Stimulated activated CD8-positive, alpha-beta memory T cell treated with anti-CD3 and anti-CD28 coated beads, Interleukin-15, amount 100 ng/mL, for 48 hours (primary cell): ENCODE measurements around the gene ZNF740.
"Not testable (repeated sequence)": the region's sequence is repeated elsewhere in the genome, so short reads cannot be mapped to it uniquely, and the experiment has no call there.

Experiments
- DNase-seq, 2 donors: peaks; one replicate each; pipeline ENCODE4 v3.0.0-alpha.2; 2020; ENCODE audit warnings: low read depth in 2 of 2

Gene ZNF740

DNA sequence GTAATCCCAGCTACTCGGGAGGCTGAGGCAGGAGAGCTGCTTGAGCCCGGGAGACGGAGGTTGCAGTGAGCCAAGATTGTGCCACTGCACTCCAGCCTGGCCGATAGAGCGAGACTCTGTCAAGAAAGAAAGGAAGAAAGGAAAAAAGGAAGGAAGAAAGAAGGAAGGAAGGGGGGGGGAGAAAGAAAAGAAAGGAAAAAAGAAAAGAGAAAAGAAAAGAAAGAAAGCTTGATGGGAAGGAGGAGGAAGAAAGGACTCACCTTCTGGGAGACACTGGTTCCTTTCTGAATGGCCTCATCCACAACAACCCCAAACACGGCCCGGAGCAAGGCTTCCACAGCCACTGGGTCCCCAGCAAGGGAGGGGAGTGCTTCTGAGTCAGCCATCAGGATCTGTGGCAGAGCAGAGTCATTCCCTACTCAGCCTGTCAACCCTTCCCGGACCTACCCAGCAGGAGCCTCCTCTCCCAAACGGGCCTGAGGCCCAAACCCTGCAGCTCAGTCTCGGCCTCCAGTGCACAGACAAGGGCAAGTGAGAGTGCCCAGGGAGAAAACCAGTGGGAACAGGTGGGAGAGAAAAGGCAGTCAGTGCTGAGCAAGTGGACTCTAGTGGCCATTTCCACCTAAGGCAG, 7.3 kb upstream of the ZNF740 start:
- DNase-seq, result no peak

DNA sequence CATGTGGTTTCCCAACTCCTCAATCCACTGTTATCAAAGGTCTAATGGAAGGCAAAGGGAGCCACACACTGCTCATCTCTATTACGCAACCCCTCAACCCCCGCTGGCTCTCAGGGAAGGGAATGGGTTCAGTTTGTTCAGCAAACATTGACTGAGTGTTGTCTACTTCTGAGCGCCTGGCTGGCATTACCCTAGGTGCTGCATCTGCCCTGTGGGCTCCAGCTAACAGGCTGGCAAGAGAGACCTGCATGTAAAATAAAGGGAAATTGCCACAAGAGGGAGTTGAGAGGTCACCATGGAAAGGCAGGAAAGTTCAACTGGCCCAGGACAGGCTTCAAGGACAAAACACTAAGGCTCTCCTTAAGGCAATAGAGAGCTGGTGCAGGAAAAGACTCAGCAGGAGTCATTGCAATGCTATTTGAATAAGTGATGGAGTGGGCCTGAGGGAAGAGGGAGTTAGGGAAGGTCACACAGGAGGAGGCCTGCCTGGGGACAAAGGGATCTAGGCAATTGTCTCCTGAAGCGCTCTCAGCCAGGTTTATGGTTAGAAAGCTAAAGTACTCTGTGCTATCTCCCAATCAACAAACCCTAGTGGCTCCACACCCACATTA, 5.5 kb upstream of the ZNF740 start:
- no peak for DNase-seq

DNA sequence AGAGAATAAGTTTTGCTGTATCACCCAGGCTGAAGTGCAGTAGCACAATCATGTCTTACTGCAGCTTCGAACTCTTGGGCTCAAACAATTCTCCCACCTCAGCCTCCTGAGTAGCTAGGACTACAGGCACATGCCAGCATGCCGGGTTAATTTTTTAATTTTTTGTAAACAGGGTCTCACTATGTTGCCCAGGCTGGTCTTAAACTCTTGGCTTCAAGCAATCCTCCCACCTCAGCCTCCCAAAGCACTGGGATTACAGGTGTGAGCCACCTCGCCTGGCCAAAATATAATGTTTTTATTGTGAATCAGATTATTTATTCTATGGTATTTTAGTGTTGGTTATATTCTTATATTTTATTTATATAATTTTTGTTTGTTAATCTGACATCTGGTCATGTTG, 3.8 kb upstream of the ZNF740 start:
- DNase-seq, result no peak

DNA sequence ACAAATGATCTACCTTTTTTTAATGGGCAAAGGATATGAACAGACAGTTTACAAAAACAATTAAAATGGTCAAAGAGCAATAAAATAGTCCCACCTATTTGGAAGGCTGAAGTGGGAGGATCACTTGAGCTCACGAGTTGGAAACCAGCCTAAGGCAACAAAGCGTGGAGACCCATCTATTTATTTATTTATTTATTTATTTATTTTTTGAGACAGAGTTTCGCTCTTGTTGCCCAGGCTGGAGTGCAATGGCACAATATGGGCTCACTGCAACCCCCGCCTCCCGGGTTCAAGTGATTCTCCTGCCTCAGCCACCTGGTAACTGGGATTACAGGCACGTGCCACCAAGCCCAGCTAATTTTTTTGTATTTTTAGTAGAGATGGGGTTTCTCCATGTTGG, 3.1 kb upstream of the ZNF740 start:
- DNase-seq, result not testable (repeated sequence)

DNA sequence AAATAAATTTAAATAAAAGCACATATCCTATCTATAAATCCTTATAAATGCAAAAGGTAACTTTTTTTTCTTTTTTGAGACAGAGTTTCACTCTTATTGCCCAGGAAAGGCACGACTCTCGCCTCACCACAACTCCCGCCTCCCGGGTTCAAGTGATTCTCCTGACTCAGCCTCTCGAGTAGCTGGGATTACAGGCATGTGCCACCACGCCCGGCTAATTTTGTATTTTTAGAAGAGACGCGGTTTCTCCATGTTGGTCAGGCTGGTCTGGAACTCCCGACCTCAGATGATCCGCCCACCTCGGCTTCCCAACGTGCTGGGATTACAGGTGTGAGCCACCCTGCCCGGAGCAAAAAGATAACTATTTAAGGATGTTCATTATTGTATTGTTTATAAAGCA, 1.7 kb upstream of the ZNF740 start:
- not testable (repeated sequence) for DNase-seq

DNA sequence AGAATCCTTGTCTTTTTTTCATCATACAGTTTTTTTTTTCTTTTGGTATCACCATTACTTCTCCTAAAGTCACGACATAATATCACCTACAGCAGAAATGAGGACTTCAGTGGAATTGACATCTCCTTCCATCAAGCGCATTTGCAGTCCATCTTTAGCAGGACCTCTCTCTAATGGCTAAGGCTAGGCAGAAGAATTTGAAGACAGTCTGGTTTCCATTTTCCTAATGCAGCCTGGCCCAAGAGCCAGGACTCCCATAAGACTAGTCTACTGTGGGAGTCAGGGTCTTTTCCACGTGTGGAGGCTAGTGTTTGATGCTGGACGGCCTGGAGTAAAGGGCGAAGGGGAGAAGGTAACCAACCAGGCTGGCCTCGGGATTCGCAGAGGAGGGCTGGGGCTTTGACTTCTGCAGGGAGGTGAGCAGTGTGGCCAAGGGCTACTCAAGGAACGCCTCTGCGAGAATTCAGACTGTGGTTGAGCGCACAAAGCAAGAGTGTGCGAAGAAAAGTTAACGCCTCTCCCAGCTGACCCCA, 769 bp upstream of the ZNF740 start:
- no peak for DNase-seq

DNA sequence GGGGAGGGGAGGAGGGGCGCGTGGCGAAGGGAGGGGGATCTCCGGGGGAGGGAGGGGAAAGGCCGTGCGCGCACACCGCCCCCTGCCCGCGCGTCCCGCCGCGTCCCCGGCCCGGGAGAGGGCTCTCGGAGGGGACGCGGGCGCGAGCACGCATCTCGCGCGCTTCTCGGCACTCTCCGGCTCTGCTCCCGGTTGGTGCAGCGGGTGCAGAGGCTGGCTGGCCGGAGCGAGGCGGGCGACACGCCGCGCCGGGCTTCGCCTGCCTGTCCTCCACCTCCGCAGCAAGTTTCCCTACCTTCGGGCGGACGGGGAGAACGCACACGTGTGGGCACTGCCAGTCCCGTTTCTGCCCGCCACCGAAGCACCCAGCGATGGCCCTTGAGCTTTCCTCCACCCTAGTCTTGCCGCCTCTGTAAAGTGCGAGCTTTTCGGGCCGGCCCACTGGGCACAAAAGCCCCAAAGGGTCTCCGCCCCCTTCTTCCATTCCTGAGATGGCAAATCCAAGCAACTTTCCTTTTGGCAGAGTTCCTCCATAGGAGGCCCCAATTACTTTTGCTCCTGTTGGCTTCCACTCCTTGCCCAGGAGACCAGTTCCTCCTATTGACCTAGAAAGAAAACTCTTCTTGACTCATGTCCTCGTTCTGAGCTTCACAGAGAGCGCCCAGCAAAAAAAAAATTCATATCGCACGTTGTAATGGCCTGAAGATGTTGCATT, 566 bp downstream of the ZNF740 start:
- peak; percentile 67 to 72 for DNase-seq

DNA sequence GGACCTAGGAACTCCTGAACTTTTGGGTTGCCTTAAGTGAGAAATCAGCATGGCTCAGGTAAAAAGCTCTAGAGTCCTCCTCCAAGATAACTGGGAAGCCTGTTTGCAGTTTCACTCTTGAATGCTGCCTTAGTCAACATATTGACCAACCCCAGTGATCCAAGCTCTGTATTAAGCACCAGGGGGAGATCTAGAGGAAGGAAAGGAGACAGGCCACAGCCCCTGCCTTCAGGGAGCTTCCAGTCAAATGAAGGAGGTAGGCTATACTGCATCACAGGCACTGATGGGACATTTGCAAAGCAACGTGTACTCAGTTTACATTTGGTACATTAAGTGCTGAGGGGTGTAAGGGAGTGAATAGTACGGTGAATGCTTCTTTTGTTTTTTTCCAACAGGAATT, 1.4 kb downstream of the ZNF740 start:
- DNase-seq, result no peak

DNA sequence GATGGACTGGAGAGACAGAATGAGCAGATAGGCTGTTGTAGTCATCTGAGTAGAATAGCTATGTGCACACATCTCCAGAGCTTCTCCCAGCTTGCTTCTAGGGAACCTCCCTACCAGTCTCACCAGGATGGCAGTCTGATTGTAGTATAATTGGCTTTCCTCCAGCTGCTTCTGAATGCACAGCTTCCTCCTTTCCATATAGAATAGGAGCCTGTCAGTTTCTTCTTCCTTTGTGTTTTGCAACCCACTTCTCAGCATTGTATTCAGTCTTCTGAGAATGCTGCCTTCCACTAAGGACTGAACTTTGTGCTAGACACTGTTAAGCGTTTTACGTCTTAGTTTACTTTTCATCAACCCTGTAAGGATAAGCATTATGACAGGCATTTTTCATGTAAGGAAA, 2.4 kb downstream of the ZNF740 start:
- no peak for DNase-seq

DNA sequence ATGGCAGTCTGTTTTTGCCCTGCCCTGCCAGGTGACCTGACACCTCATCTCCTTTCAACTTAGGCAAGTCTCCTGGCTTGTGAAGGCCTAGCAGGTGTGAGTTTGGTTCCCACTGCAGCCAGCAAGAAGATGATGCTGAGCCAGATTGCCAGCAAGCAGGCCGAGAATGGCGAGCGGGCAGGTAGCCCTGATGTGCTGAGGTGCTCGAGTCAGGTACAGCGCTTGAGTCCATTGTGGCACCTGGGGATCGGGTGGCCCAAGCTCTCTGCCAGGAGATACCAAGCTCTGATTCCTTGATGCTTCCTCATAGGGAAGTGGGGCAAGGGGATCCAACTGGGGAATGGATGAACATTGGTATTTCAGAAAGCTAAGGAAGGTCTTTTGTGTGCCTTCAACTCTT, 4.3 kb downstream of the ZNF740 start:
- no peak for DNase-seq

DNA sequence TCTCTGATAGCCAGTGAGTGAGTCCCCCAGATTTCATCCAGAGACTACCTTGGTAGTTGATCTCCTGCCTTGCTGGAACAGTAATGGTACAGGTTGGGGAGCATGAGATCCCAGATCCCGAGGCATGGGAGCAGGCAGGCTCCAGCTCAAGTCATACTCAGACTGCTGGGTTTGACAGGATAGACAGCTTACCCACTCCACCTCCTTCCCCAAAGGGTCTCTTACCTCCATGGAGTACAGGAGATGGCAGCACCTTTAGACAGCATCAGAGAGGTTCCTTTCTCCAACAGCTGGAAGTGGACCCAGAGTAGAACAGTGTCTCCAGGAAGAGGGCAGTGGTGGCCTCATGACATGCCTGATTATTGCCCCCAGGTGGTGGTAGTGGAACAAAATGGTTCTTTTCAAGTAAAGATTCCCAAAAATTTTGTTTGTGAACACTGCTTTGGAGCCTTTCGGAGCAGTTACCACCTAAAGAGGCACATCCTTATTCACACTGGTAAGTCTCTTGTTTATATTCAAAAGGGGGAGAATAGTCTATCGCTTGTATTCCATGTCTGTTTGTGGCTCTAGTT, 5.1 kb downstream of the ZNF740 start:
- DNase-seq, result no peak

DNA sequence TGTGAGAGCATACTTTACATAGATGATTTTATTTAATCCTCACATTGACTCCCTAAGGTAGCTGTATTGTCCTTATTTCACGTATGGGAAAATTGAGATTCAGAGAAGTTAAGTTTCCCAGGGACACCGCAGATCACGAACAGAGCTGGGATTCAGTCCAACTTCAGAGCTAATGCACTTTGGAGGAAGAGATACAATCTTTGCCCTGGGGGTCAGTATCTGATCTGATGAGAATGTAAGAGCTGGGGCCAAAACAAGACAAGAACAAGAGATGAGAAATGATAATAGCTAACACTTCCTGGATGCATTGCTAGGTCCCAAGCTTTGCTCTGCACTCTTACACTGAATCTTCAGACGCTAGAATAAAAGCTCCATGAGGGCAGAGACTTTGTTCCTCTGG, 6.2 kb downstream of the ZNF740 start:
- no peak for DNase-seq

DNA sequence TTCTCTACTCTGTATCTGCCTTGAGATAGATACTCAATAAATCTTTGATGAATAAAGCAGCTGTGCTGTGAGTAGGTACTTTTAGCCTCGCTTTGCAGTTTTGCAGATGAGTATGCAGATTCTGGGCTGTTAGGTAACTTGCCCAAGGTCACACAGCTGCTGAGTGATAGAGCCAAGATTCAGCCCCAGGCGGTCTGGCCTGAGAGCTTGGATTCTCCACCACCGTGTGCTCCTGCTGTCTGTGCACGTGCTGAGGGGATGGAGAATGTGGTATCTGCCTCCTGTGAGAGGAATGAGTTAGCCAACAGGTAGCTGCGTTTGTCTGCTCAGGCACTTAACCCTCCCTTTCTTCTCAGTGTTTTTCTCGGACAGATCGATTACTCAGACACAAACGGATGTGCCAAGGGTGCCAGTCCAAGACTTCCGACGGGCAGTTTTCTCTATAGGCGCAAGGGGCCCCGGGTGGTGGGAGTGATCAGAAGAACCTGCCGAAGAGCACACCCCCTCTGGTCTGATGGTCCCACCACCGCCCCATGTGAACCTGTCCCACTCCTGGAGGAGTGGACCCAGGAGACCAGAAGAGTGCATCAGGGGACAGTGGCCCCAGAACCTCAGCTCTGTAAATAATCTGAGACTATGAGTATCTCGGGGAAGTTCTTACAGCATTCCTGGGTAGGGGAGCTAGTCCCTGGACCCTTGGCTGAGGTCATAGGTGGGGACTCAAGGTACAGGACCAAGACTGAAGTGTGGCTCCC, 6.8 kb downstream of the ZNF740 start:
- no peak for DNase-seq

DNA sequence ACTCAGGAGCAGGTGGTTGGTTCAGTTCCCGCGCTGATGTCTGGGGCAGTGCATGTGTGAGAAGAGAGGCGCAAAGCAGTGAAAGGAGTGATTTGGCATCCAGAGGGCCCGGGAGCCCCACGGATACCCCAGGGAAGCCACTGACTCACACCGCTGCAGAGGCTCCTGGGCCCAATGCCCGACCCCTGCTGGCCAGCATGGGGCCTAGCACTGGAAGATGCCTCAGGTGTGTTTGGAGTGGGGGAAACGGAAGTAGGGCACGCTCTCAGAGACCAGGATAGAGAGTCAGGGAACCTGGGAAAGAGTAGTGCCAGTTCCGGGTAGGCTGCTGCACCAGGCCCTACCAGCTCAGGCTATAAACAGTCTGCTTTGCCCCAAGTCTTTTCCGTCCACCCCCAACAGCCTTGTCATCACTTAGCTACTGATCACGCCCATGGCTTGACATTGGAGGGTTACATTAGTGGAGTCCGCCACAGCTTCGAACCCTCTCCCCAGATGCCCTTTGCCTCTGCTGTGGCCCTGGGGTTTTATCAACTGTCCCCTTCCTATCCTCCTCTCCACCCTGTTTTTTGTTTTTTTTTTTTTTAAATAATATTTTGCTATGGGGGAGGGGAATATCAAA, 9.7 kb downstream of the ZNF740 start:
- DNase-seq, result peak in 1 of 2 donors; percentile 28

DNA sequence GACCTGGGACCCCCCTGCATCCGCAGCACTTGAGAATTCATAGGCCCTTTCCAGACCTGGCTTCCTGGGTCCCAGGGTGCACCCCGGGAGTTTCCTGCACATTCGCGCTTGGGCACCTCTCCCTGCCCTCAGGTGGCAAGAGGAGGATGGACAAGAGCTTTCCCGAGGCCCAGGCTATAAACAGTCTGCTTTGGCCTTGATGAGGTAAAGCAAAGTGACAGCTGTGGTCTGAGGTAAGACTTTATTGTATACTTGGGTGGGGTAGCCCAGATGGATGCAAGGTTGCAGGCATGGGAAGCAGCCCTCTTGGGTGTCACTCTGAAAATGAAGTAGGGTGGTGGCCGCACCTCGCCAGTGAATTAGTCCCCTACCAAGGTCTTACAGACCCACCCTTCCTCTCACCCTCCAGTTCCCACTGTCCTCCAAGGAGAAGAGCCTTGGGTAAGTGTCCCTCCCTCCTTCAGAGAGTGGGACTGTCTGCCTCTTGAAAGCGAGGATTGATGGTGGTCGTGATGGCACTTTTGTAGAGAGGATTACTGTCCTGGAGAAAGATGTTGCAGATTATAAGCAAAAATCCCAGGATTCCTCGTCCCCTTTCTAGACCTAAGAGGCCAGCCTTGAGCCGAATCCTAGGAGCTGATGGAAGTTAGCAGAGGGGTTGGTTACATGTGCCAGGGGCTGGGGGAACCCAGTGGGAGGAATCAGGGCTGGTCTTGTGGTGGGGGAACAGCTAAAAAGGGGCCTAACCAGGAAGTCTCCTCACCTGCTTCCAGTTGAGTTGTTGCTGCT, 10.8 kb downstream of the ZNF740 start:
- DNase-seq, result no peak

DNA sequence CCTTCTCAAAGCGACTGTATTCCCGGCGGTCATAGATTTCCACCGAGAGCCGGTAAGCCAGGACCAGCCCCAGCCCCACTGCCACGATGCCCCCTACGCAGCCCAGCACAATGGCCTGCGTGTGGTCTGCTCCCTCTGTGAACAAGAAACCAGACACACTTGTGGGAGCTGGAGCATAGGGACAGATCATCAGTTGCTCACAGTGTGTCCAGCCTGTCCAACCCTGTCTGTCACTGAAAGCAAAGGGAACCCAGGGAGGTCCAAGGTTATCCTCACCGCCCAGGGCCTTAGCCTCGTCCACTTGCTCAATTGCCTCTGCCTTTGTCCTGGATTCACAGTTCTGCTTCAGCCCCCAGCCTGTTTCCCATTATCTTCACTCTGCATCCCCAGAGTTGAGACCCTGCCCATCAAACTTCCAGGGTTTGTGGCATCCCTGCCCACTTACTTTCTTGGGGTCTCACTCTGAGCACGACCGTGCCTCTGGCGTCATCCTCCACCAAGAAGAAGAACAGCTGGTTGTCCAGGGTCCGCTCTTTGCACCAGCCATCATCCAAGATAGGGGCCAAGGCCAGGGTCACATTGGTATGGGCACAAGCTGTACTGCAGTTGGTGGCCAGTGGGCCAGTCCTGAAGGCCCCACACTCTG, 11.5 kb downstream of the ZNF740 start:
- DNase-seq, result no peak

DNA sequence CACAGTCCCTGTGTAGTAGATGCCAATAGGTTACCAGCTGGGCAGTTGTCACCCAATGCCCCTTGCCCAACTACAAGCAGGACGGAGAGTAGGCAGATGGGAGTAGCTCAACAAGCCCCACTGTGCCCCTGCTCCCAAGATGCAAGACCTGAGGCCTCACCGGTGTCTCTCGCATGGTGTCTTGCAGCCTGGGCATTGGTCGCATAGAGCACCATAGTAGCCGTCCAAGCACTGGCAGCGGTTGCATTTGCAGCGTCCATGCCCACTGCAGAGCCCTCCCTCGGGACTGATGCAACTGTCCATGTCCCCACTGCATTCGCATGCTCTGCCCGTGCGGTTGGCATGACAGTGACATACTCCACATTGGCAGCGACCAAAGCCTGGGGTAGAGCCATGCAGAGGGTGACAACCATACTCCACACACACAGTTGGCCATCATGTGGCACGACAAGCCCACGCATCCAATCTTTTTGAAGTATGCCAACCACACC, 12.1 kb downstream of the ZNF740 start:
- DNase-seq, result no peak

DNA sequence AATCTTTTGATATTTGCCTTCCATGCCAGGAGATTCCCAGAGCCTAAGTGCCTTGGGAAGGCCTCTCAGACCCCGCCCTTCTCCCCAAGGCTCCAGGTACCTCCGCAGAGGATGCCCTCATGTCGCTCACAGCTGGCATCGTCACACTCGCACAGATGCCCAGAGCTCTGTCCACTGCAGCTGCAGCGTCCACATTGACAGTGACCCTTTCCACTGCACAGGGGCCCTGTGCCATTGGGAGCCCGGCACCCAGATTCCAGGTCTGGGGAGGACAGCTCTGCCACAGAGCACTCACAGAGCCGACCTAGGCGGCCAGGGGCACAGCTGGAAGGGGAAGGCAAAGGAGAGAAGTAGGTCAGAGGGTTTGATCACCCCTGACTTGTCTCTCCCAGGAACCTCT, 12.5 kb downstream of the ZNF740 start:
- no peak for DNase-seq

DNA sequence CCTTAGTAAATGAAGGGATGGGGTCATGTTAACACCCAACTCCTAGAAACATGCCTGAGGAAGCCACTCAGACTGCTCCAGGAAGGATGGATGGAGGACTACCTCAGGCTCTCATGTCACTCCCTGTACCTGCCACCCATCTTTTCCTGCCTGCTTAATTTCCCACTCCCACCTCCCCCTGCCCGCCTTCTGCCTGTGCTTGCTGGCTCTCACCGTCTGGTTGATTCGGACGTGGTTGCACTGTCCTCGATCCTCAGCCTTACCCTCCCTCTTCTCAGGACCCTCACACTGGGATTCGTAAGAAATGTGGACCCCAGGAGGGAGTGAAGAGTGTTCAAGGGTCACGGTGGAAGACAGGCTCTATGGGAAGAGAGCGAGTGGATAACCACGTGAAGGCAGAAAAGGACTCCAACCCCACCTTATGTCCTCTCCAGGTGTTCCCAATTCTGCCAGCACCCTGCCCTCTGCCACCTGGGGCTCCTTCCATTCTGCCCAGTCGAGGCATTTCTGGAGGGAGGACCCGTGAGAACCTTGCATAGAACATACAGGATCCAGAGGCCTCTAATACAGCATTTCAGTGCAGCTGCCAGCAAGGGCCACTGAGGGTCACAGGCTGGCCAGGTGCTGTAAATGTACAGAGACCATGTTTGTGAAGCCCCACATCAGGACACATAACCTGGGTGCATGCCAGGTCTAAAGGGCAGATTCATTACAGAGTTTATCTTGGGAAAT, 13.6 kb downstream of the ZNF740 start:
- DNase-seq, result no peak
